NT2/D1 (cell line): ENCODE results near the gene GEMIN4.

ENCODE experiments used
- DNase-seq: peaks from one replicate; pipeline ENCODE4 v3.0.0-alpha.2; 2011; ENCODE audit warnings: low read depth, low spot score
- H3K27me3 ChIP-seq: 2 replicates; pipeline ENCODE4 v1.6.0; 2011; ENCODE audit warnings: mild to moderate bottlenecking; ENCODE audit not compliant: insufficient read length, insufficient read depth
- H3K36me3 ChIP-seq: 2 replicates; pipeline ENCODE4 v1.6.1; 2011; ENCODE audit warnings: mild to moderate bottlenecking, low read length, mixed read lengths; ENCODE audit not compliant: insufficient read depth, insufficient read length
- H3K4me1 ChIP-seq: 2 replicates; pipeline ENCODE4 v1.5.1; 2011; ENCODE audit not compliant: insufficient read depth, insufficient read length
- H3K4me3 ChIP-seq: 2 replicates; pipeline ENCODE4 v1.5.1; 2011; ENCODE audit warnings: low read depth; ENCODE audit not compliant: insufficient read length
- H3K9ac ChIP-seq: 2 replicates; pipeline ENCODE4 v1.6.0; 2011; ENCODE audit warnings: low read depth; ENCODE audit not compliant: insufficient read length
- H3K9me3 ChIP-seq: 2 replicates; pipeline ENCODE4 v1.5.1; 2011; ENCODE audit warnings: mild to moderate bottlenecking, low read length; ENCODE audit not compliant: insufficient read depth
- SUZ12 ChIP-seq: IDR thresholded peaks from 2 replicates; pipeline ENCODE4 v1.6.1; 2011; ENCODE audit not compliant: insufficient read length, insufficient read depth; ENCODE audit errors: extremely low read depth
- YY1 ChIP-seq: IDR thresholded peaks from 2 replicates; pipeline ENCODE4 v1.6.1; 2011; ENCODE audit not compliant: insufficient read length, insufficient read depth
- ZNF274 ChIP-seq: IDR thresholded peaks from 2 replicates; pipeline ENCODE4 v1.6.1; 2011; ENCODE audit warnings: mild to moderate bottlenecking, low read depth, low read length

The GEMIN4 gene

GRCh38 chr17:733743-734142 is 18.3 kb downstream of the GEMIN4 start:
- Histone ChIP-seq H3K27me3 (peaks cover 13% of the 10 kb centered on the region), H3K4me3 (peak overlapping the region; percentile 53), H3K4me1 (no peaks in the 10 kb centered on the region), H3K9me3 (no peaks in the 10 kb centered on the region), H3K36me3 (peaks cover 14% of the 10 kb centered on the region), H3K9ac (peak overlapping the region; percentile 76)
- no peak for DNase-seq
- TF ChIP-seq SUZ12 (no peak), ZNF274 (no peak), YY1 (no peak)

DNA sequence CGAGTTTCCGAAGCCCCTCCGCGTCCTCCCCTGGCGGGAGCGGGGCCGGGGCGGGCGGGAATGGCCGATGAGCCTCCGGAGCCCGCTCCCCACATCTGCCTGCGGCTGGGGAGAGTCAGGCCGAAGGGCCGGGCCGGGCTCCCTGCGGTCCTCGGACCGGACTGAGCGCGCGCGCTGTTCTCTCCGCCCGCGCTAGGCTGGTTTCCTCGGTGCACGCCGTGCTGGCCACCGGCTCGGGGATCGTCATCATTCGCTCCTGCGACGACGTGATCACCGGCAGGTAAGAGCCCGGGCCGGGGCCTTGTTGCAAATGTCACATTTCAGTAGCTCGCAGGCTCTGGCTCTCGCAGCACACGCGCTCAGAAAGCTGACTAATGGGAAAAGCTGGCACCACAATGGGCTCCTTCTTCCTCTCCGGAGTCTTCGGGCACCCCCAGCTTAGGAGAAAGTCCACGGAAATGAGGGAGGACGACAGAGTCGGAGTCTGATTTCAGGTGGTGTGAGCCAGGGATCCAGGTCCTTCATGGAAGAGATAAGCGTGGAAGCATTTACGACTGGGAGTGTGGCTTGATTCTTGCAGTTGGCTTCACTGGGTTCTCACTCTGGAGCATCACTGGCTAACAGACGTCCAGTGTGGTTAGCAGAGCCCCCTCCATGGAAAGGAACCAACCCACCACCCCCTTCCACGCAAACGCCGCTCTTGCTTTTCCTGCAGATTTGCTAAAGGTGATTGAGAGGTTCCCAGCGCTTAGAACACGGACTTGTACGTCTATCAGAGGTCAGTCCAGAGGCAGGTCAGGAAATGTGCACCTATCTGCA is 19.0 kb downstream of the GEMIN4 start:
- DNase-seq = no peak
- H3K36me3 ChIP-seq = peaks cover 8% of the 10 kb centered on the region
- H3K9ac ChIP-seq = peak overlapping the region; percentile 76
- peaks cover 13% of the 10 kb centered on the region for H3K27me3 ChIP-seq
- peak overlapping the region; percentile 53 for H3K4me3 ChIP-seq
- TF ChIP-seq ZNF274 (no peak), YY1 (no peak), SUZ12 (no peak)
- no peaks in the 10 kb centered on the region for H3K4me1 ChIP-seq
- H3K9me3 ChIP-seq = no peaks in the 10 kb centered on the region

- TF ChIP-seq YY1 = no peak
- TF ChIP-seq SUZ12 = no peak
- no peak for TF ChIP-seq ZNF274
- DNase-seq = no peak
- Histone ChIP-seq H3K36me3 (peaks cover 3% of the 10 kb centered on the region), H3K9me3 (no peaks in the 10 kb centered on the region), H3K4me3 (peak within 1 kb of the TSS; percentile 53), H3K27me3 (peaks cover 13% of the 10 kb centered on the region), H3K9ac (peak within 1 kb of the TSS; percentile 82), H3K4me1 (no peaks in the 10 kb centered on the region)
Observed at GRCh38 chr17:732067-732901, 19.8 kb downstream of the GEMIN4 start, which contains the start of gene TLCD3A. Gene TLCD3A, plus strand, starts transcription at chr17:732596. Its CDS starts 52 bp downstream, at chr17:732648.

GRCh38 chr17:731644-732066 is 20.4 kb downstream of the GEMIN4 start:
- TF ChIP-seq ZNF274 = no peak
- TF ChIP-seq SUZ12 = no peak
- TF ChIP-seq YY1 = no peak
- no peak for DNase-seq
- Histone ChIP-seq H3K4me3 (peak overlapping the region; percentile 50), H3K4me1 (peaks cover 2% of the 10 kb centered on the region), H3K9ac (peak overlapping the region; percentile 82), H3K9me3 (no peaks in the 10 kb centered on the region), H3K36me3 (peaks cover 3% of the 10 kb centered on the region), H3K27me3 (peaks cover 13% of the 10 kb centered on the region)

DNA sequence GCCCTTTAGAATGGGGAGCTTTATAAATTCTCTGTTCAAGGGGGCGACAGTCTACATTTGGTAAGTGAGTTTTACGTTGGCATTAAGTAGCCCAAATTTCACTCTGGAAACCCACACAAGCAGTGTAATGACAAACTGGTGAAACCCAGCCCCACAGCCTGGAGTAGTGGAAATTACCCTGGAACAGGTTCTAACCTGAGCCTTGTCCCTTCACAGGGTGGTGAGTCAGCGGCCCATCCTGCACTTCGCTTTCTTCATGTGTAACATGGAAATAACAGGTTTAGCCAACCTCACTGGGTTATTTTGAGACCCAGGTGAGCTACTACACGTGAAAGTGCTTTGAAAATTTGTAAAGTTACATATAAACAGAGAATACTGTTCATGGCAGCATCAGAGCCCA is 23.2 kb downstream of the GEMIN4 start:
- Histone ChIP-seq H3K36me3 (no peaks in the 10 kb centered on the region), H3K9me3 (no peaks in the 10 kb centered on the region), H3K27me3 (peaks cover 13% of the 10 kb centered on the region), H3K4me3 (no peak overlapping the region), H3K4me1 (peaks cover 3% of the 10 kb centered on the region), H3K9ac (no peak overlapping the region)
- TF ChIP-seq YY1 (no peak), ZNF274 (no peak), SUZ12 (no peak)
- no peak for DNase-seq

DNA sequence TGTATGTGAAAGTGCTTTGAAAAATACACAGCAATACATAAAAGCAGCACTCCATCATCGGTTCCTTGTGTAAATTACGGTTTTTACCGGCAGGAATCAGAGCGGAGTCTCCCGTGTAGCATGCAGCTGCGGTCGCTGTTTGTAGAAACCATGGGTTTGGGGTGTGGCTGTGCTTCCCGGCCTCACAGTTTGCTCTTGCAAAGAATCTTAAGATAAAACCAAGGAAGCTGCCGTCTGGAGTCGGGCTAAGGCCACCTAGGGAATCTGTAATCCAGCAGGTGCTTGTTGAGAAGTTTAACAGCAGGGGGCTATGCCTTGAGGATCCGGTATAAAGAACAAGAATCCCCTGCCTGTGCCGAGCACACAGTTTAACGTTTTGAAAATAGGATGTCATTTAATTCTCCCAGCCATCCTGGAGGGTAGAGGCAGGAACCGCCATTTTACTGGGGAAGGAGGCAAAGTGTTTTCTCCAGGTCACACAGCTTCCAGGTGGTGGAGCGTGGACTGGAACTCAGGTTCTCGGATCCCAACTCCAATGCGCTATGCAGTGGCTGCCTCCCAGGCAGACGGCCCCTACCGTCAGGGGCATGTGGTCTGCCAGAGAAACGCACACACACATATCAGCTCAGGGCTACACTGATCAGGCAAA is 25.7 kb downstream of the GEMIN4 start:
- no peak overlapping the region for H3K9ac ChIP-seq
- H3K9me3 ChIP-seq = no peaks in the 10 kb centered on the region
- TF ChIP-seq YY1 (no peak), SUZ12 (no peak), ZNF274 (no peak)

GRCh38 chr17:725746-726145 is 26.3 kb downstream of the GEMIN4 start:
- TF ChIP-seq SUZ12 (no peak), YY1 (no peak), ZNF274 (no peak)
- Histone ChIP-seq H3K4me1 (peaks cover 3% of the 10 kb centered on the region), H3K9ac (no peak overlapping the region), H3K4me3 (no peak overlapping the region), H3K9me3 (no peaks in the 10 kb centered on the region), H3K27me3 (peaks cover 8% of the 10 kb centered on the region), H3K36me3 (no peaks in the 10 kb centered on the region)
- DNase-seq = no peak

More for the DNA sequence above, 25.7 kb downstream of the GEMIN4 start:
- Histone ChIP-seq H3K27me3 (peaks cover 11% of the 10 kb centered on the region), H3K36me3 (no peaks in the 10 kb centered on the region), H3K4me1 (peaks cover 3% of the 10 kb centered on the region), H3K4me3 (no peak overlapping the region)
- DNase-seq = no peak
